Right forelimb (tissue), 1 donor: ENCODE results near the gene BRK1.
"Not testable (repeated sequence)": the region's sequence is repeated elsewhere in the genome, so short reads cannot be mapped to it uniquely, and the experiment has no call there.

Source experiments
- DNase-seq: peaks from one replicate; pipeline ENCODE4 v3.0.0-alpha.2; 2018

The BRK1 gene

GRCh38 chr3:10149226-10149625 lies 33.8 kb downstream of the BRK1 start:
- no peak for DNase-seq

- no peak for DNase-seq
These were observed 35.5 kb downstream of the BRK1 start for GRCh38 chr3:10150987-10151386.

- no peak for DNase-seq
These were observed 39.1 kb downstream of the BRK1 start for GRCh38 chr3:10154335-10155122.

GRCh38 chr3:10155123-10155472 lies 39.6 kb downstream of the BRK1 start:
- no peak for DNase-seq

- DNase-seq = no peak
These were observed 40.2 kb downstream of the BRK1 start for GRCh38 chr3:10155658-10156057.

- DNase-seq = no peak
These were observed 41.6 kb downstream of the BRK1 start for GRCh38 chr3:10157031-10157430.

- DNase-seq = not testable (repeated sequence)
These were observed 43.1 kb downstream of the BRK1 start for GRCh38 chr3:10158555-10158954.

GRCh38 chr3:10160346-10160745 lies 44.9 kb downstream of the BRK1 start:
- no peak for DNase-seq

GRCh38 chr3:10160925-10161324 lies 45.5 kb downstream of the BRK1 start:
- no peak for DNase-seq

- DNase-seq = no peak
These were observed 46.7 kb downstream of the BRK1 start for GRCh38 chr3:10162185-10162584.

- DNase-seq = not testable (repeated sequence)
These were observed 48.7 kb downstream of the BRK1 start for GRCh38 chr3:10164201-10164545.

- peak; percentile 82 for DNase-seq
These were observed 49.3 kb downstream of the BRK1 start, which contains the start of gene IRAK2 for GRCh38 chr3:10164546-10165393. IRAK2 (plus strand) TSS chr3:10164919; CDS start chr3:10164955, 36 bp downstream.

- DNase-seq = no peak
These were observed 50.7 kb downstream of the BRK1 start for GRCh38 chr3:10166213-10166604.

GRCh38 chr3:10169000-10169496 lies 53.6 kb downstream of the BRK1 start:
- DNase-seq = no peak

GRCh38 chr3:10170915-10171478 lies 55.5 kb downstream of the BRK1 start:
- DNase-seq = no peak

- DNase-seq = no peak
These were observed 57.8 kb downstream of the BRK1 start for GRCh38 chr3:10173095-10173925.

- DNase-seq = no peak
These were observed 58.5 kb downstream of the BRK1 start for GRCh38 chr3:10173926-10174435.

GRCh38 chr3:10175334-10175733 lies 59.9 kb downstream of the BRK1 start:
- DNase-seq = not testable (repeated sequence)

- DNase-seq = not testable (repeated sequence)
These were observed 60.7 kb downstream of the BRK1 start for GRCh38 chr3:10176150-10176549.
